GM21423 (cell line): Measurements from ENCODE around the gene PUDP.

Experiments used
- ATAC-seq: cut with Tn5 transposase; IDR thresholded peaks from one replicate; pipeline ENCODE4 v1.9.1; 2021; ENCODE audit warnings: mild to moderate bottlenecking, moderate library complexity; ENCODE audit not compliant: unreplicated experiment

Gene PUDP

GRCh38 chrX:7147413-7147977 lies 458 bp downstream of the PUDP start, which contains the start of gene STS:
Gene STS (plus strand): TSS chrX:7147712. CDS start chrX:7253200, 105,488 bp downstream.
- ATAC-seq = peak; percentile 58

DNA sequence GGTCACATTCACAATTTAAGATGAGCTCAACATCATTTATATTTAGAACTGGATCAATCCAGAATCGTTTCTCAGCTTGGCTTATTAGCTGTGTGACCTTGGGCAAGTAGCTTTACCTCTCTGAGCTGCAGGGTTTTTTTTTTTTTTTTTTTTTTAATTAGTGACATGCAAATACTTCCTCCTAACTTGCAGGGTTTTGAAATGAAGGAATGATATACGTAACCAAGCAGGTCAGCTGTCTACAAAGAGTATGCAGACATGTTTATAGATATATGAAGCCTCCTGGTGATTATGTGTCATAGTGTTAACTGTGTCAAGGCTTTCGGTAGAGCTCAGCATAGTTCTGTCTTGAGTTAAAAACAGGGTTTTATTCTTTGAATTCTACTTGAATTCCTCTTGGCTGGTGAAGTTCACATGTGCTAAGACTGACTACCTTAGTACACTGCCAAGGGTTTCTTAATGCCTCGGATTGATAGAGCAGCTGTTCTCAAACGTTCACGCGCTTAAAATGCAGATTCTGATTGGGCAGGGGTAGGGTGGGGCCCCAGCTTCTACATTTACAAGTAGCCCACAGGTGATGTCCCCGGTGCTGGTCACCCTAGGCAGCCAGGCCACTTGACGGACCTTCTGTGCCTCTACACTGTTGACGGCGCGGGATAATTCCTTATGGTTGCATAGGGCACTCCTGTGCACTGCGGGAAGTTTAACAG lies 1.1 kb downstream of the PUDP start:
- ATAC-seq = peak; percentile 17

DNA sequence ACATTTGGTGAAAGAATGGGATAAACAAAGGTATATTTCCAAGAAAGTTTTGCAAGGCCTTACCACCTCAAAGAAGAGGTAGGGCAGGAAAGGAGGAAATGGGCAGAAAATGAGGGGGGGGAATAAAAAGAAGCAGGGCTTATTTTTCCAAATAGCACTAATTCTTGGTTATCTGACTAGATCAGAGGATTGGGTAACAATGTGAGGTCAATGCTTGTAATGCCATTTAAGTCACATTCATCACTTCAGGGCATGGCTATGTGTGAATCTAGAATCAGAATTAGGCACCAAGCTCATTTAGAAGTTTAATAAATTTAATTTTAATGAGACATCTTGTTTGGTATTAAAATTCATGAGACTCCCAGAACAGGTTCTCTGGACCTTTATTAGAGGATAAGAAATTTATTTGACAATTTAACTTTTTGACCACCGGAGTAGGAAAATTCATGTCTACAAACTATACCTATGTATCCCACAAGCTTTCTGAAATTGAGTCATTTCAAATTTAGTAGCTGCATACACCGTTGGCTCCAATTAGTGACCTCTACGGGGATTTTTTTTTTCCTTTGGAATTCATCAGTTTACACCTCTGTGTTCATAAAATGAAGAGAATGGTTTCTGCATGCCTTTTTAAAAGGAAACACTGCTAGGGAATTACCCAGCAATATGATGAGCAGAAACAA lies 1.8 kb downstream of the PUDP start:
- ATAC-seq = no peak

DNA sequence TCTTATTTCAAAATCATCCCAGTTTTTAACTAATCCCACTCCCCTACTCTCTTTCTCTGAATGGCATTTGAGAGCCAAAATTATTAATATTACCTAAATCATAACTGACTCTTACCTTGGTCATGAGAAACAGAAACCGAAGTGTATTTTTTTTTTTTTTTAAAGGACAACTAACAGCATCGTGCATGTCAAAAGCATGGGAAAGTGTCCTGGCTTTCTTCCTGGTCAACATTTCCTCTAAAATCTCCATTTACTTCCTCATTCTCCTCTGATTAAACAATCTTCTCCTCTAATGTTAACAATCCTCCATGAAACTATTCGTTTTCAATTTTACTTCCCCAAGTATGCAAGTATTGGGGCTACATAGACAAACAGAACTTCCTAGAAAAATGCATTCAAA lies 2.5 kb downstream of the PUDP start:
- no peak for ATAC-seq

- no peak for ATAC-seq
These were observed 3.9 kb downstream of the PUDP start for GRCh38 chrX:7143941-7144525.

GRCh38 chrX:7143076-7143475 lies 4.9 kb downstream of the PUDP start:
- ATAC-seq = no peak

DNA sequence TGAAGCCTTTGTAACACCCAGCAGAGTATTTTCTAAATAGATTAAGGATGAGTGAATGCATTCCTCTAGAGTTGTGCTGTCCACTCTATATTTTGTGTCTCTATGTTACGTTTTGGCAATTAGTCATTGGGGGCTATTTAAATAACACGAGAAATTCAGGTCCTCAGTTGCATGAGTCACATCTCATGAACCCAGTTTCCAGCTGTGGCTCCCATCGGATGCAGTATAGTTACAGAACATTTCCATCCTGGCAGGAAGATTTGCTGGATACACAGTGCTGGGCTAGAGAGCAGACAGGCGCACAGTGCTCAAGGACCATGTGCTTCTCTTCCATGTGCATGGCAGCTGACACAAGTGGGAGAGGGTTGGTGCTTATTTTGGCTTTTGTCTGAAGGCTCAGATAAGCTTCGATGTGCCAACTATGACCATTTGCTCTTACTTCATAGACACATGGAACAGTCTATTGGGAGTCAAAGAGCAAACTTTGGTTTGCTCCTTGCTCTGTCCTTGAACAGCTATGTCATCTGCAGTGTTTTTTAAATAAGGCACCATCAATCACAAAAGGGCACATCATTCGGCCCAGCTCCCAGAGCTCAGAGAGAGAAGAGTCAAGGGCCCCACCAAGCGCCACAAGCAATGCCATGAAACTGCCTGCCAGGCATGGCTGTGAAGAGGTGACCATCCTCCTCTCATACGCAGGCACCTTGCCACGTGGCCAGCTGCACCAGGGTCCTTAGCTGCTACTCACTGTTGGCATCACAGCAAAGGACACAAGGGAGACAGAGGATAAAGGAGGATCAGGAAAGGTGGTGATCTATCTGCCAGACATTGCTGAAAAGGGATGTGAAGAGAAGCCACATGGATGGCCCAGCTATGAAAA lies 8.5 kb downstream of the PUDP start:
- ATAC-seq = no peak

DNA sequence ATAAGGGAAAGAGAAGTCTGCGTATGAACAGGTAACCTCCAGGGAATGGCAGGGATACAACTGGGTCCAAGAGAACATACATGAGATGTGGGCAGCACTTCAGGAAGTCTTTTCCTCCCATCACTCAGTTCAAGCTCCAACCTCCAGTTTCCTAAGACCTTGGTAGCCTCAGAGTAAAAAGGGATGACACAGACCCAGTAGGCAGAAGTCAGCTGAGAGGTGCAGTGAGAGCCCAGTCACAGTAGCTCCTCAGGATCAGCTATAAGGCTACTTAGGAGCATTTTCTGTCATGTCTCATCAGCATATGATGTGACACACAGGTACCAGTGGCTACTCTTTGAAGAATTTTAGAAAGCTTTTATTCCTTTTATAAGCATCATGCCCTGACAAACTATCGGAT lies 13.0 kb downstream of the PUDP start:
- ATAC-seq = no peak

DNA sequence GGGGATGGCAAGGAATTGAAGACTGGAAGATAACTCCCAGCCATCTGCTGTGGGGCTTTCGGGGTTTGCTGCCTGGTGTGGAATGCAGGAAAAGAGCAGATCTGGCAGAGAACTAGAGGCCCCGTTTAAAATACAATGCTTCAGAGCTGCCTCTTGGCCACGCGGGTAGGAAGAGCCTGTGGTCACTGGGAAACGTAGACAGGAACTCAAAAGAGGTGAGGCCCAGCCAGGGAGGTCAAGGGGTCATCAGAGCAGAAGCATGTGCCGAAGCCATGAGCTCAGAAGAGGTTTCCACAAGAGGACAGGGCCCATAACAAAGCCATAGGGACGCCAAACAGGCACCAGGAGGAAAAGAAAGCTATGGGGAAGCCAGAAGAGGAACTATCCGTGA lies 14.9 kb downstream of the PUDP start:
- ATAC-seq = peak; percentile 22

GRCh38 chrX:7132335-7133049 lies 15.5 kb downstream of the PUDP start:
- ATAC-seq = peak; percentile 85

GRCh38 chrX:7131621-7132020 lies 16.3 kb downstream of the PUDP start:
- no peak for ATAC-seq

DNA sequence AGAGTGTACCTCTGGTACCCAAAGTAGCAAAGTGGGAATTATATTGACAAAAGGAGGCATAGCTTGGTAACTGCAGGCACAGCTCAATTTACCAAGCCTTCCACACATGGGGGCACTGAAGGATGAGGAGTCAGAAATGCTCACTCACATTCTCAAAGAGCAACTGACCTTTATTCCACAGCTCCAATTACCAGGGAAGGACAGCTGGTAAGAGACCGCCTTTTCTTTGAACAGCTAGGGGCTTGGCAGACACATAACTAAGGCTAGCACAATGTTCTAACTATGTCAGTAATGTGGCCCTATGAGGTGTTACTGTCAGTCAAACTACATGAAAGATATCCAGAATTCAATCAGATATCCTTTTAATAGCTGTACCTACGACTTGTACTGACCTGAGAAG lies 20.9 kb downstream of the PUDP start:
- no peak for ATAC-seq

DNA sequence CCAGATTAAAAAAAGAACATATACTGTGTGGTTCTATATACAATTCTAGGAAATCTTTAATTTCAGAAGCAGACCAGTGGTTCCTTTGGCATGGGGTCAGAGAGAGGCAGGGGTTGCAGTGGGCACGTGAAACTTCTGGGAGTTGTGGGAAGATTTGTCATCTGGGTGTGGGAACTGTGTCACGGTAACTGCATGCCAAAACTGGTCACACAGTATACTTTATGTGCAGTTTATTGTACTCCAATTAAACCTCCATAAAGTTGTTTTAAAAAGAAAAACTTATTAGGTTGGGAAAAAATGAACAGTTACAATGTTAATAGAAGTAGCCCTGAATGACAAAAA lies 27.1 kb downstream of the PUDP start:
- no peak for ATAC-seq

DNA sequence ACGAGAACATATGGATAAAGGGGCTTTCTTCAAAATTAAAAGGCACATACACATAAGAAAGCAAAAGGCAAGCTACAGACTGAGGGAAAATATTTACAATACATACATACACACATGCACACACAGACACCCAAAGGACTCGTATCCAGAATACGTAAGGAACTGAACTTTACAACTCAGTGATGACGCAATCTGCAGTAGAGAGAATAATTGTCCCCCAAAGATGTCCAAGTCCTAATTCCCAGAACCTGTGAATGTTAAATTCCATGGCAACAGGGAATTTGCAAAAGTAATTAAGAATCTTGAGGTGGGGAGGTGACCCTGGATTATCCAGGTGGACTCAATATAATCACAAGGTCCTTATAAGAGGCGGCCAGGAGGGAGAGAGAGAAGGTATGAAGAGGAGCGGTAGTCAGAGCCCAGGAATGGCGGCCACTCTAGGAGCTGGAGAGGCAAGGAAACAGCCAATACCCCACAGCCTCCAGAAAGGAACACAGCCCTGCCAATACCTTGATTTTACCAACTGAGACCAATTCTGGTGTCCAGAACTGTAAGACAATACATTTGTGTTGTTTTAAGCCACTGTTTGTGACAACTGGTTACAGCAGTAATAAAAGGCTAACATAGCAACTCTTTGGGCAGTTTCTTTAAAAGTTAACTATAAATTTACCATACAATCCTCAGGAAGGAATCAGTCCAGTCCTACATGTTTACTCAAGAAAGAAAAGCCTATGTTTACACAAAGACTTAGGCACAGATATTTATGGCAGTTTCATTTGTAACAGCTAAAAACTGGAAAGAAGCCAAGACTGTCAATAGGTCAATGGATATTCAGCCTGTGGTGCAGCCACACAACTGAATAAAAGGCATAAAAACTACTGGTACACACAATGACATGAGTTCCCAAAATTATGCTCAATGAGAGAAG lies 27.7 kb downstream of the PUDP start:
- ATAC-seq = no peak

- no peak for ATAC-seq
These were observed 30.4 kb downstream of the PUDP start for GRCh38 chrX:7117587-7117986.

DNA sequence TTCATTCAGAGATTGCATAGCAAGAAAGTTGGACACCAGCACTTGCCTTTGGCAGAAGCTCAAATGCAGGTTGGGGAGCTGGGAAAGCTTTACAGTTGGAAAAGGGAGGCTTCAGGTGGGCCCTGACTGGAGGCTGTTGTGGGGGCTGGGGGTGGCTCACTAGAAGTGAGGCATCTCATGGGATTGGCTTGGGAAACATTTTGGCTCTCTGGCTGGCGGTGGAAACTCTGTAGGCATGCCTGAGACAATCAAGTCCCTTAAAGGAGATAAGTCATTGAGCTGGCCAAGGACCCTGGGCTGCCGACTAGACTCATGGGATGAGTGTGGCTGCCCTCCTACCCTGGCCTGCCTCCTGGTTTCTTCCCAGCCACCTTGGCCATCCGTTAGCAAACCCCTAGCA lies 31.9 kb downstream of the PUDP start:
- ATAC-seq = no peak

GRCh38 chrX:7115557-7115956 lies 32.4 kb downstream of the PUDP start:
- ATAC-seq = peak; percentile 64

- no peak for ATAC-seq
These were observed 35.9 kb downstream of the PUDP start for GRCh38 chrX:7112071-7112470.

DNA sequence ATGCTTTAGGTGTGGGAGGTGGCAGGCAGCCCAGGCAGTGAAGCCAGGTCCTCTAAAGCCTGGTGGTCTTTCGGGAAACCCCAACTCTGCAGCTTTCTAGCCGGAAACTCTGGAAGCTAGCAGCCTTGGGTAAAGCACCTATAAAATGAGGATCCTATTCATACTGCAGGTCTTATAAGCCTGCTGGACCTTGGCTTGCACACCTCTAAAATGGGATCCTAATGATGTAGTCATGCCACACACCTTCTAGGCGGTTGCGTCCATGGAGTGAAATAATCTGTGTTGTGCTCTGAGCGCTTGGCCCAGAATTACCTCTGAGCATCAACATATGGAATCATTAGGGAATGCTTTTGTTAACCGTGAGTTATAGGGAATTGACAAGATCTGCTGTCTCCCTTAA lies 36.4 kb downstream of the PUDP start:
- no peak for ATAC-seq
